ENCODE results near the gene ACTG2.
"Not testable (repeated sequence)": the region's sequence is repeated elsewhere in the genome, so short reads cannot be mapped to it uniquely, and the experiment has no call there.

ACTG2 gene

GRCh38 chr2:73886357-73886756 is 6.5 kb upstream of the ACTG2 start:
- no peak for TF ChIP-seq CTCF (IDR thresholded peaks at IDR 0.05; ENCODE audit: low read depth, low read length)
- no peak for DNase-seq (ENCODE audit: extremely low read depth, low read depth)

GRCh38 chr2:73887596-73888353 is 5.0 kb upstream of the ACTG2 start:
- not testable (repeated sequence) for DNase-seq (ENCODE audit: extremely low read depth, low read depth)

GRCh38 chr2:73888388-73888787 is 4.4 kb upstream of the ACTG2 start:
- no peak for TF ChIP-seq CTCF (IDR thresholded peaks at IDR 0.05; ENCODE audit: low read depth, low read length)
- DNase-seq (ENCODE audit: extremely low read depth, low read depth) = no peak

GRCh38 chr2:73889206-73889605 is 3.6 kb upstream of the ACTG2 start:
- no peak for TF ChIP-seq CTCF (IDR thresholded peaks at IDR 0.05; ENCODE audit: low read depth, low read length)
- no peak for DNase-seq (ENCODE audit: extremely low read depth, low read depth)

- no peak for TF ChIP-seq CTCF (IDR thresholded peaks at IDR 0.05; ENCODE audit: low read depth, low read length)
- DNase-seq (ENCODE audit: extremely low read depth, low read depth) = no peak
These were observed 2.3 kb upstream of the ACTG2 start for GRCh38 chr2:73890301-73891092.

- no peak for TF ChIP-seq CTCF (IDR thresholded peaks at IDR 0.05; ENCODE audit: low read depth, low read length)
- DNase-seq (ENCODE audit: extremely low read depth, low read depth) = no peak
These were observed 1.4 kb upstream of the ACTG2 start for GRCh38 chr2:73891276-73891901.

- no peak for DNase-seq (ENCODE audit: extremely low read depth, low read depth)
- TF ChIP-seq CTCF (IDR thresholded peaks at IDR 0.05; ENCODE audit: low read depth, low read length) = no peak
These were observed 1.1 kb downstream of the ACTG2 start for GRCh38 chr2:73893764-73894474.
